HUES64 (cell line): ENCODE measurements around the gene SSBP2.
"Not testable (repeated sequence)": the region's sequence is repeated elsewhere in the genome, so short reads cannot be mapped to it uniquely, and the experiment has no call there.

Source experiments
- H3K27ac ChIP-seq: 2 replicates; pipeline ENCODE4 v1.7.0; 2013; ENCODE audit warnings: low read depth, low read length, inconsistent platforms
- H3K27me3 ChIP-seq: 2 replicates; pipeline ENCODE4 v1.6.1; 2013; ENCODE audit warnings: mild to moderate bottlenecking, low read length; ENCODE audit not compliant: insufficient read depth
- H3K36me3 ChIP-seq: 2 replicates; pipeline ENCODE4 v1.6.1; 2013; ENCODE audit warnings: mild to moderate bottlenecking, low read length; ENCODE audit not compliant: insufficient read depth
- H3K4me1 ChIP-seq: 2 replicates; pipeline ENCODE4 v1.6.1; 2013; ENCODE audit warnings: mild to moderate bottlenecking, low read length, moderate library complexity; ENCODE audit not compliant: insufficient read depth
- H3K4me3 ChIP-seq: 2 replicates; pipeline ENCODE4 v1.5.1; 2013; ENCODE audit warnings: mild to moderate bottlenecking, low read length, moderate library complexity
- H3K9ac ChIP-seq: 2 replicates; pipeline ENCODE4 v1.6.1; 2013; ENCODE audit warnings: mild to moderate bottlenecking, low read depth, low read length
- H3K9me3 ChIP-seq: 2 replicates; pipeline ENCODE4 v1.6.1; 2013; ENCODE audit warnings: low read depth, low read length; ENCODE audit not compliant: insufficient read depth
- WGBS: fragments of 150-250, 120-280 bp; methylation state at CpG from one replicate; pipeline ENCODE4 v1.1.7; 2013; ENCODE audit warnings: missing lambda C conversion rate; 5-methylcytosine and 5-hydroxymethylcytosine counted together

The SSBP2 gene

DNA sequence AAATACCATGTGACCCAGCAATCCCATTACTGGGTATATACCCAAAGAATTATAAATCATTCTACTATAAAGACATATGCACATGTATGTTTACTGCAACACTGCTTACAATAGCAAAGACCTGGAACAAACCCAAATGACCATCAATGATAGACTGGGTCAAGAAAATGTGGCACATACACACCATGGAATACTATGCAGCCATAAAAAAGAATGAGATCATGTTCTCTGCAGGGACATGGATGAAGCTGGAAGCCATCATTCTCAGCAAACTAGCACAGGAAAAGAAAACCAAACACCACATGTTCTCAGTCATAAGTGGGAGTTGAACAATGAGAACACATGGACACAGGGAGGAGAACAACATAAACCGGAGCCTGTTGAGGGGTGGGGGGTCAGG is 90.3 kb downstream of the SSBP2 start:
- not testable (repeated sequence) for H3K27me3 ChIP-seq, H3K4me3 ChIP-seq, H3K27ac ChIP-seq, H3K4me1 ChIP-seq, H3K36me3 ChIP-seq, H3K9me3 ChIP-seq, H3K9ac ChIP-seq
- WGBS, result 93% methylated on average over 1 of the region's 1 CpG

DNA sequence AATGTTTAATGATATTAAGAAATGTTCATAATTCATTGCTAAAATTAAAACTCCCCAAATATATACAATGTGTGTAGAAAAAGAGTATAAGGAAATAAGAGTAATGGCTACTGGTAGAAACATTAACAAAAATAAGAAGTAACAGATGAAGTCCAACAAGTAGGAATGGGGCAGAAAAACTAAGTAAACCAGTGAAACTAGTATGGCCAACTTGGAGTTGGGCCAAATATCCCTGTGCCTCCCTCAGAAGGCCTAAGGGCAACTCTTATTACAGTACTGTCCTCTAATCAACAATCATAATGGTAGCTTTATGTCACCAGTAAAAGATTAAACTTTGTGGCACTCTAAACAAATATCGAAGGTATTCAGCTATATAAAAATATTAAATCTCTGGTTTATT is 93.5 kb downstream of the SSBP2 start:
- H3K27ac ChIP-seq, result no peak overlapping the region
- H3K4me3 ChIP-seq, result no peak overlapping the region
- H3K9me3 ChIP-seq, result no peaks in the 10 kb centered on the region
- H3K36me3 ChIP-seq, result no peaks in the 10 kb centered on the region
- H3K4me1 ChIP-seq, result no peaks in the 10 kb centered on the region
- no peak overlapping the region for H3K9ac ChIP-seq
- no CpG with 5 or more reads among the region's 1 CpG for WGBS
- H3K27me3 ChIP-seq, result no peaks in the 10 kb centered on the region

DNA sequence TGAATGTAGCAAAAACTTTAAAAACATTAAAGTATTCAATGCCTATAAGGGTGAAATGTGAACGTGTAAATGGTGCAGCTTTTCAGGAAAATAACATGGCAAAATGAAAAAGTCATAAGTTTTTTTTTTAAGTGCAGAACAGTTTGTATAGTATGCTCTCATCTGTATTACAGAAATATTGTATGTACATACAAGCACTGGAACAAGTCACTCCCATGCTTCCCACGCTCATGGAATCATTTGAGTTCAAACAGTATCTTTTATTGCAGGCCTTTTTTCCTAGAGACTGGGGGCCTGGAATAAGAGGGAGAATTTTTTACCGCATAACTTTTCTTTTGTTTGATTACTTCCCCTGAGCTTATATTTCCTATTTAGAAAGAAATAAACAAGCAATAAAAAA is 94.1 kb downstream of the SSBP2 start:
- Histone ChIP-seq H3K9ac (no peak overlapping the region), H3K27ac (no peak overlapping the region), H3K27me3 (no peaks in the 10 kb centered on the region), H3K4me1 (no peaks in the 10 kb centered on the region), H3K36me3 (no peaks in the 10 kb centered on the region), H3K4me3 (no peak overlapping the region), H3K9me3 (no peaks in the 10 kb centered on the region)
- WGBS, result 100% methylated on average over 2 of the region's 3 CpGs

DNA sequence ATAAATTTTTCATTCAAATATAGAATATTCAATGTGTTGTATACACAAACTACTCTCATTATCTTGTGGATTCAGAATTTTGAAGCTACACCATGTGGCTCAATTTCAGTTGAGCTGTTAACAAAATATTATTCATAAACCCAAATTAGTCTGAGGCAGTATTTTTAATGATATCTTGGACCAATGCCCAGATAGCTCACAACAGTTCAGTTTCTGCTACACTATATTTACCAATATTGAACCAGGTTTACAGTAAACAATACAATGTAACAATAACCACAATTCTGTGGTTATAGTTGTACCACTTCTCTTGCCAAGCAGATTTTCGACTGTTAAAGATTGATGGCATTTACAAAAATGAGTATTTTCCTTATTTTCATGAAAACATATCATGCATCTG is 99.9 kb downstream of the SSBP2 start:
- H3K9ac ChIP-seq, result no peak overlapping the region
- no peak overlapping the region for H3K27ac ChIP-seq
- no peak overlapping the region for H3K4me3 ChIP-seq
- H3K4me1 ChIP-seq, result no peaks in the 10 kb centered on the region
- no peaks in the 10 kb centered on the region for H3K27me3 ChIP-seq
- H3K36me3 ChIP-seq, result no peaks in the 10 kb centered on the region; the same call in 1 of the 2 replicates
- WGBS, result 86% methylated on average over 1 of the region's 1 CpG
- no peaks in the 10 kb centered on the region for H3K9me3 ChIP-seq

DNA sequence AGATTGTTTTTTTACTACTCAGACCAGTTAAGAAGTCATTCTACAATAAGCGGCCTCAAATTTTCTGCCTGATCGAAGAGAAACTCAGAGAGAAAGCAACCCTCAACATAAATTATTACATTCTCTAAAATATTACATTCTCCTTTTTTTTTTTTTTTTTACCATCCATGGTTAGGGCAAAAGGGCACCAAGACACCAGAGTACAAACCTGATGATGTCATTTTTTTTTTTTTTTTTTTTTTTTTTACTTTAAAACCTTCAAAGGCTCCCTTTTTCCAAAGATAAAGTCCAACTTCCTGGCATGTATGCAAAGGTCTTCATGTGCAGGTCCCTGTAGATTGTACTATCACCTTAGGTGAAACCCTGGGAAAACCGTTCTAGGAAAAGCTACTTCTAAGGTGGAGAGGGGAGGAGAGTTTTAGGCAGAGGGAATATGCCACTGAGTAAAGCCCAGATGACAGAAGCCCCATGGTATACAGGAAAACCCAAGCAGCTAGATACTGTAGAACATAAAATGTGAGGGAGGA is 104.4 kb downstream of the SSBP2 start:
- no peak overlapping the region for H3K27ac ChIP-seq
- H3K36me3 ChIP-seq, result no peaks in the 10 kb centered on the region; the same call in 1 of the 2 replicates
- no peaks in the 10 kb centered on the region for H3K9me3 ChIP-seq
- H3K4me1 ChIP-seq, result no peaks in the 10 kb centered on the region
- no peaks in the 10 kb centered on the region for H3K27me3 ChIP-seq
- H3K9ac ChIP-seq, result no peak overlapping the region
- WGBS, result 91% methylated on average over 3 of the region's 3 CpGs
- H3K4me3 ChIP-seq, result no peak overlapping the region

DNA sequence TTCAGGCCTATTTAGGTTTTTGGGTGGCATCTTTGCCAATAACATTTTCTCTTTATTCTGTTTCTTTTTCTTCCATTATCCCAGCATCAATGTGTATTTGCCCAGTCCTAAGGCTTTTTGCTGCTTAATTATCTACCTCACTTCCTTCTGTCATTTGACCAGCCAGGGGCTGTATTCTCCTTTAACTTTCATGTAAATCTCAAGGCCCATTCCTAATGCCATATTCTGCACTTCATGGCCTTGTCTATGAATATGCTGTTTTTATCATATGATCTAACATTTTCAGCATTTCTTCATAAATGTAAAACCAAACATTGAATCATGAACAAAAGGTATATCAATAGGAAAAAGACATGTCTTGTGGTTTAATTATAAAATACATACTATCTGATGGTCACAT is 108.7 kb downstream of the SSBP2 start:
- H3K27ac ChIP-seq, result no peak overlapping the region
- H3K9me3 ChIP-seq, result no peaks in the 10 kb centered on the region
- no peaks in the 10 kb centered on the region for H3K27me3 ChIP-seq
- no peak overlapping the region for H3K4me3 ChIP-seq
- H3K4me1 ChIP-seq, result peaks cover 6% of the 10 kb centered on the region; the same call in 1 of the 2 replicates
- no peaks in the 10 kb centered on the region for H3K36me3 ChIP-seq
- no peak overlapping the region for H3K9ac ChIP-seq

DNA sequence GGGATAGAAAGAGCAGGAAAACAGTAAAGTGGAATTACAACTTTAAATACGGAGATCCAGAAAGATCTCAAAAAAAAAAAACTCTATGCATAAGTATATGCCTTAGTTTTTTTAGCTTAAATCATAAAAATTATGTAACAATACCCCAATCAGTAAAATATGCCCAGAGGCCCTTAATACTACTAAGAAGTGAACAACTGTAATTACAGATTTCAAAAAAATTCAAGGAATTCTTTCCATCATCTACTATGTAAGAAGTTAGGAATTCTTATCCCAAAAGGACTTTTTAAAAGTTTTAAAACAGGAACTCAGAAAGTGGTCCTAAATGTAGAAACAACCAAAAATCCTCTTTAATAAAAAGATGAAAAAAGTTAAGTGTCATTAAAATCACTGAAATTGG is 111.3 kb downstream of the SSBP2 start:
- H3K9ac ChIP-seq, result no peak overlapping the region
- H3K27ac ChIP-seq, result no peak overlapping the region
- WGBS, result no CpG with 5 or more reads among the region's 1 CpG

DNA sequence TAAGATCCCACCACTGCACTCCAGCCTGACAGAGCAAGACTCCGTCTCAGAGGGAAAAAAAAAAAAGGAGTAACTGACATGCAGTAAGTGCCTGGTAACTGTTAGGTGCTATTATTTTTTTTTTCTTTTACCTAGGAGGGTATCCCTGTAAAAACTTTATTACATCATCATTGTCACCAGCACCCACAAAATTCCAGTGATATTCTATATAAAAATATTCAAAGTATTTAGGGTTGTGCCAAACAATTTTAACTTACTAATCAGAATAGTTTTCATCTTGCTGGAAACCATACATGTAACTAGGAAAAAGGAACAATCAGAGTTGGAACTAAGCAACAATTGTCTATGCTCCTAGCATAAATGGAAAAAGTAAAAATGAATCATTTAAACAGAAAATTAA is 112.4 kb downstream of the SSBP2 start:
- no peaks in the 10 kb centered on the region for H3K36me3 ChIP-seq

More for the DNA sequence above, 111.3 kb downstream of the SSBP2 start:
- Histone ChIP-seq H3K4me3 (no peak overlapping the region), H3K27me3 (no peaks in the 10 kb centered on the region), H3K4me1 (peaks cover 6% of the 10 kb centered on the region), H3K36me3 (no peaks in the 10 kb centered on the region), H3K9me3 (no peaks in the 10 kb centered on the region)

DNA sequence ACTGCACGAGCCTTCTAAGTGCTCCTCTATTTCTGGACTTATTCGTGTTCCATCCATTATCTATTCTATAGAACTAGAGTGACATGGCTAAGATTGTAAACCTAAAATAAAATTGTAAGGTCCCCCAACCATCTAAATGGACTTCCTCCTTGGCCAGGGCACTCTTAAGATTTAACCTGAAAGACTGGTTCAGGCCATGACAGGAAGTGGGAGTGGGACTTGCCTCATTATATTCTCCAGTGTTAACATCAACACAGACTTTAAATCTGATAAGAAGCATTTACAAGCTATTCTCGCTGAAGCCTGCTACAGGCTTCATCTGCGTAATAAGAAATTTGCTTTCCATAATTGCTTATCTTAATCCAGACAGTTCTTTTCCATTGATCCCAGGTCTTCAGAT is 117.0 kb downstream of the SSBP2 start:
- Histone ChIP-seq H3K9me3 (no peaks in the 10 kb centered on the region), H3K4me3 (no peak overlapping the region), H3K27ac (no peak overlapping the region), H3K9ac (no peak overlapping the region), H3K4me1 (no peaks in the 10 kb centered on the region; the same call in 1 of the 2 replicates), H3K27me3 (no peaks in the 10 kb centered on the region), H3K36me3 (peaks cover 5% of the 10 kb centered on the region; the same call in 1 of the 2 replicates)
- WGBS, result 95% methylated on average over 4 of the region's 4 CpGs

More for the DNA sequence above, 112.4 kb downstream of the SSBP2 start:
- H3K27me3 ChIP-seq, result no peaks in the 10 kb centered on the region
- no peak overlapping the region for H3K9ac ChIP-seq
- H3K27ac ChIP-seq, result no peak overlapping the region
- no peak overlapping the region for H3K4me3 ChIP-seq
- H3K9me3 ChIP-seq, result no peaks in the 10 kb centered on the region
- peaks cover 6% of the 10 kb centered on the region for H3K4me1 ChIP-seq
- 80% methylated on average over 1 of the region's 1 CpG for WGBS

DNA sequence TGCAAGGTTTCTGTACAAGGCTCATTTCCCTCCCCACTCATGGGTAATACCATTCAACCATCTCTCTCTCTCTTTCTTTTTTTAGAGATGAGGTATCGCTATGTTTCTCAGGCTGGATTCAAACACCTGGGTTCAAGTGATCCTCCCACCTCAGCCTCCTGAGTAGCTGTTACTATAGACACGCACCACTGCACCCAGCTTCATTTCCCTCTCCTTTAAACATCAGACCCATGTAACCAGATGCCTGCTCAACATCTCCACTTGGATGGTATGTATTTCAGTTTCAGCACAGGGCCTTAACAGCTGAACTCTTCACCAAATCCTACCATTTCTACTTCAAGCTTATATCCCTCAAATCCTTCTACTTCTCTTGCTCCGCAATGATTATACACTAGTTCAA is 117.4 kb downstream of the SSBP2 start:
- H3K27me3 ChIP-seq, result no peaks in the 10 kb centered on the region
- peaks cover 5% of the 10 kb centered on the region; the same call in 1 of the 2 replicates for H3K36me3 ChIP-seq
- no peaks in the 10 kb centered on the region; the same call in 1 of the 2 replicates for H3K4me1 ChIP-seq
- no peak overlapping the region for H3K9ac ChIP-seq
- no peaks in the 10 kb centered on the region for H3K9me3 ChIP-seq
- H3K4me3 ChIP-seq, result no peak overlapping the region
- WGBS, result 97% methylated on average over 3 of the region's 3 CpGs
- H3K27ac ChIP-seq, result no peak overlapping the region

DNA sequence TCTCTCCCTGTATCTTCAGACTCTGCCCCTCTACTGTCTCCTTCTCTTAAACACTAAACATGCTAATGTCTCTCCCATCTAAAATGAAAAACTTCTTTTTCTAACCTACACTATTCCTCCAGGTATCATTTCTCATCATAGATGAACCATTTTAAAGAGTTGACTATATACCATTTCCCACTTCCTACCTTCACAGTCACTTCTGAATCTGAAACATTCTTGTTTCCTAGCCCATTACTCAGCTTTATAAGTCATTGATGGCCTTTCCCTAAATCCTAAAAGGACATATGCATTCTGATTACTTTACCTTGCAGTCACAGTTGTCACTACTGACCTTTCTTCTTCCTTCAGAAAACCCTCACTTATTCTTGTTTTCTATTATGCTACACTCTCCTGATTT is 118.2 kb downstream of the SSBP2 start:
- Histone ChIP-seq H3K36me3 (peaks cover 5% of the 10 kb centered on the region; the same call in 1 of the 2 replicates), H3K9ac (no peak overlapping the region), H3K4me1 (no peaks in the 10 kb centered on the region; the same call in 1 of the 2 replicates), H3K4me3 (no peak overlapping the region), H3K9me3 (no peaks in the 10 kb centered on the region), H3K27me3 (no peaks in the 10 kb centered on the region), H3K27ac (no peak overlapping the region)

DNA sequence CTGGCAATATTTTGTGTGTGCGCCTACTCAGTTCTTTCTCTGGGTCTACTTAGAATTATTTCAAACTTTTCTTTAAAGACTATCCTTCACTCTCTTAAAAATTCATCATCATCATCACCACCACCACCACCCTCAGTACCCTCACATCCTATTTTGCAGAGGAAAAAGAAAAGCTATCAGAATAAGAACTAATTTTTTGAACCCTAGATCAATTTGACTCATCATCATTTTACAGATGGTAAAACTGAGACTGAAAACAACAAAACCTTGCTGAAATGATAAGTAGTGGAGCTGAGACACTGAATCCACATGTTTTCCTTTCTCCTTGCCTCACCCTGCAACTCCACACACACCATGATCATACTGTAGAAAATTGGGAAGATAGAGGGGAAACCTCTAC is 119.3 kb downstream of the SSBP2 start:
- Histone ChIP-seq H3K4me1 (no peaks in the 10 kb centered on the region; the same call in 1 of the 2 replicates), H3K27ac (no peak overlapping the region), H3K36me3 (peaks cover 5% of the 10 kb centered on the region; the same call in 1 of the 2 replicates), H3K4me3 (no peak overlapping the region), H3K27me3 (no peaks in the 10 kb centered on the region), H3K9ac (no peak overlapping the region), H3K9me3 (no peaks in the 10 kb centered on the region)
- WGBS, result no CpG with 5 or more reads among the region's 1 CpG
